GM19397 (cell line): ENCODE results near the gene CRYBA2.

ENCODE experiments used
- ATAC-seq: cut with Tn5 transposase; IDR thresholded peaks from one replicate; pipeline ENCODE4 v1.9.1; 2021; ENCODE audit warnings: mild to moderate bottlenecking, moderate library complexity; ENCODE audit not compliant: unreplicated experiment

Gene CRYBA2

DNA sequence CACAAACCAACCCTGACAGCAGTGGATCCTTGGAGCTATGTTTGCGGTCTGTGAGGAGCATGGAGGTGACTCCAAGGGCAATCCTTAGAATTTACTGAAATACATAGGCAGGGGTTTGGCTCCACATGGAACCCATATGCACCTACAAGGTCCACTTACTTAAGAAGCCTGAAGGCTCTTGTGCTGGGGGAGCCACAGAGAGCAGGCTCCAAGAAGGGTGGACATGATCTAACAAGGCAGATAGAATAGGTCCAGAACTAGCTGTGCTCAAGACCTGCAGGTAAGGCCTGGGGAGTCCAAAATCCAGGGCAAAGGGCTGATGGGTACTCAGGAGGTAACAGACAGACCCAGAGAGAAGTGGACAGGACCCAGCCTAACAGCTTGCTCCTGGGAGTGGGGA, 34.9 kb downstream of the CRYBA2 start:
- ATAC-seq: no peak

GRCh38 chr2:218957671-218958070, 35.6 kb downstream of the CRYBA2 start:
- ATAC-seq: no peak

GRCh38 chr2:218956039-218956438, 37.2 kb downstream of the CRYBA2 start:
- no peak for ATAC-seq

GRCh38 chr2:218954541-218955300, 38.5 kb downstream of the CRYBA2 start:
- no peak for ATAC-seq

DNA sequence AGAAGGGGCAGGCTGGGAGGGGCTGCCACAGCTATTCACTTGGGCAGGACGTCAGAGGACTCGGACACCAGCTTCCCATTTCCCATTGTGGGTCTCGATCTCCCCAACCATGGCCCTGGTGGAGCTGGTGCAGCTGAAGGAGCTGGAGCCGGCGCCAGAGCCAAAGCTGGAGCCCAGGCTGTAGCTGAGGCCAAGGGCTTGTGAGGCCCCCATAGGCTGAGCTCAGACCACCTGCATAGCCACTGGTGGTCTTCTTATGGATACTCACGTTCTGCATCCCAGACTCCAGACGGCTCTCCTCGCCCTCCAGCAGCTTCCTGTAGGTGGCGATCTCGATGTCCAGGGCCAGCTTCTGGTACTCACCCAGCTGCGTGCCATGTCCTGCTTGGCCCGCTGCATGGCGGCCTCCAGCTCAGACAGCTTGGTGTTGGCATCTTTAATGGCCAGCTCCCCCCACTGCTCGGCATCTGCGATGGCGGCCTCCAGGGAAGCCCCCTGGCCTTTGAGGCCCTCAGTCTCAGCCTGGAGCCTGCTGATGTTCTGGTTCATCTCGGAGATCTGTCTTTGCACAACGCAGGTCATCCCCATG, 39.8 kb downstream of the CRYBA2 start:
- ATAC-seq: no peak

GRCh38 chr2:218952160-218952559, 41.1 kb downstream of the CRYBA2 start:
- no peak for ATAC-seq

- no peak for ATAC-seq
Measured at GRCh38 chr2:218946621-218947020, 46.6 kb downstream of the CRYBA2 start.

GRCh38 chr2:218944759-218945404, 48.3 kb downstream of the CRYBA2 start:
- no peak for ATAC-seq
